Measurements from ENCODE around the gene ABCG2. TPM values are rescaled to one million over a fixed set of nuclear protein-coding genes. Genes with fewer than 3 reads are reported as not detected.

The ABCG2 gene
- polyA plus RNA-seq, 1 of the 3 experiments (the other 2 are of a cell fraction): 0.02 TPM

DNA sequence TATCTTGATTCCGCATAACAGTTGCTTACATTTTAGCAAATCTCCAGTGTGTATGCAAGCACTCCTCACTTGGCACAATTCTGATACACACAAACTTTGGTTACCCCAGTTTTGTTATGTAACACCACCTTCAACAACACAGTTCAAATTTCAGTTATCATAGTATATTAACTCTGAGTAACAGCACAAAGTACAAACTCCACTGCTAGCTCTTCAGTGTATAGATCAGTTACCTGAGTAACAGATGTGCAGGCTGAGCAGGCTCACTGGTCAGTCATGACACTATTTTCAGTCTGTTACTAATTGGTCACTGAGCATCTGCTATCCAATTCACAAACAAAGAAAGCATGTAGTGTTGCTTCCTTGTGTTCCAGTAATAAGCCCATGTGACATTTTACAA lies 95.6 kb downstream of the ABCG2 start:
- H3K27ac ChIP-seq (ENCODE audit: low read depth in 2 of 2, low read length in 1 of 2): no peak overlapping the region
- H3K9me2 ChIP-seq: no peaks in the 10 kb centered on the region
- no peak overlapping the region for H3K4me3 ChIP-seq (ENCODE audit: low read depth in 2 of 2, low read length in 1 of 2)
- no peaks in the 10 kb centered on the region for H3K4me1 ChIP-seq (ENCODE audit: control insufficient read depth in 1 of 2, insufficient read depth in 2 of 2, low read depth in 1 of 2, low read length in 1 of 2)
- no peak for TF ChIP-seq JUND (IDR thresholded peaks at IDR 0.05)
- TF ChIP-seq, protein P1, sequence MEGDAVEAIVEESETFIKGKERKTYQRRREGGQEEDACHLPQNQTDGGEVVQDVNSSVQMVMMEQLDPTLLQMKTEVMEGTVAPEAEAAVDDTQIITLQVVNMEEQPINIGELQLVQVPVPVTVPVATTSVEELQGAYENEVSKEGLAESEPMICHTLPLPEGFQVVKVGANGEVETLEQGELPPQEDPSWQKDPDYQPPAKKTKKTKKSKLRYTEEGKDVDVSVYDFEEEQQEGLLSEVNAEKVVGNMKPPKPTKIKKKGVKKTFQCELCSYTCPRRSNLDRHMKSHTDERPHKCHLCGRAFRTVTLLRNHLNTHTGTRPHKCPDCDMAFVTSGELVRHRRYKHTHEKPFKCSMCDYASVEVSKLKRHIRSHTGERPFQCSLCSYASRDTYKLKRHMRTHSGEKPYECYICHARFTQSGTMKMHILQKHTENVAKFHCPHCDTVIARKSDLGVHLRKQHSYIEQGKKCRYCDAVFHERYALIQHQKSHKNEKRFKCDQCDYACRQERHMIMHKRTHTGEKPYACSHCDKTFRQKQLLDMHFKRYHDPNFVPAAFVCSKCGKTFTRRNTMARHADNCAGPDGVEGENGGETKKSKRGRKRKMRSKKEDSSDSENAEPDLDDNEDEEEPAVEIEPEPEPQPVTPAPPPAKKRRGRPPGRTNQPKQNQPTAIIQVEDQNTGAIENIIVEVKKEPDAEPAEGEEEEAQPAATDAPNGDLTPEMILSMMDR (IDR thresholded peaks at IDR 0.05): no peak
- TF ChIP-seq RAD21 (IDR thresholded peaks at IDR 0.05; ENCODE audit: low read length): no peak
- TF ChIP-seq, protein P2, sequence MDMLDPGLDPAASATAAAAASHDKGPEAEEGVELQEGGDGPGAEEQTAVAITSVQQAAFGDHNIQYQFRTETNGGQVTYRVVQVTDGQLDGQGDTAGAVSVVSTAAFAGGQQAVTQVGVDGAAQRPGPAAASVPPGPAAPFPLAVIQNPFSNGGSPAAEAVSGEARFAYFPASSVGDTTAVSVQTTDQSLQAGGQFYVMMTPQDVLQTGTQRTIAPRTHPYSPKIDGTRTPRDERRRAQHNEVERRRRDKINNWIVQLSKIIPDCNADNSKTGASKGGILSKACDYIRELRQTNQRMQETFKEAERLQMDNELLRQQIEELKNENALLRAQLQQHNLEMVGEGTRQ (IDR thresholded peaks at IDR 0.05; ENCODE audit: borderline replicate concordance, low read depth, low read length): no peak
- TF ChIP-seq NRF1 (IDR thresholded peaks at IDR 0.05; ENCODE audit: low read depth, low read length): no peak
- TF ChIP-seq, protein P3, sequence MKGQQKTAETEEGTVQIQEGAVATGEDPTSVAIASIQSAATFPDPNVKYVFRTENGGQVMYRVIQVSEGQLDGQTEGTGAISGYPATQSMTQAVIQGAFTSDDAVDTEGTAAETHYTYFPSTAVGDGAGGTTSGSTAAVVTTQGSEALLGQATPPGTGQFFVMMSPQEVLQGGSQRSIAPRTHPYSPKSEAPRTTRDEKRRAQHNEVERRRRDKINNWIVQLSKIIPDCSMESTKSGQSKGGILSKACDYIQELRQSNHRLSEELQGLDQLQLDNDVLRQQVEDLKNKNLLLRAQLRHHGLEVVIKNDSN (IDR thresholded peaks at IDR 0.05; ENCODE audit: borderline replicate concordance, low read depth): no peak
- TF ChIP-seq MXI1 (IDR thresholded peaks at IDR 0.05; ENCODE audit: low read depth, low read length): no peak
- TF ChIP-seq, protein P4, sequence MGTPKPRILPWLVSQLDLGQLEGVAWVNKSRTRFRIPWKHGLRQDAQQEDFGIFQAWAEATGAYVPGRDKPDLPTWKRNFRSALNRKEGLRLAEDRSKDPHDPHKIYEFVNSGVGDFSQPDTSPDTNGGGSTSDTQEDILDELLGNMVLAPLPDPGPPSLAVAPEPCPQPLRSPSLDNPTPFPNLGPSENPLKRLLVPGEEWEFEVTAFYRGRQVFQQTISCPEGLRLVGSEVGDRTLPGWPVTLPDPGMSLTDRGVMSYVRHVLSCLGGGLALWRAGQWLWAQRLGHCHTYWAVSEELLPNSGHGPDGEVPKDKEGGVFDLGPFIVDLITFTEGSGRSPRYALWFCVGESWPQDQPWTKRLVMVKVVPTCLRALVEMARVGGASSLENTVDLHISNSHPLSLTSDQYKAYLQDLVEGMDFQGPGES (IDR thresholded peaks at IDR 0.05; ENCODE audit: low read depth, low read length): no peak
- no peak for TF ChIP-seq GABPA (IDR thresholded peaks at IDR 0.05; ENCODE audit: low read depth)
- TF ChIP-seq SMC3 (IDR thresholded peaks at IDR 0.05; ENCODE audit: low read depth, low read length): no peak
- TF ChIP-seq EP300 (IDR thresholded peaks at IDR 0.05; ENCODE audit: borderline replicate concordance in 1 of 2, low read depth in 1 of 2, low read length in 1 of 2): no peak
- no peak for TF ChIP-seq EZH2phosphoT487 (IDR thresholded peaks at IDR 0.05; ENCODE audit: borderline replicate concordance, low read depth)
- no peak for TF ChIP-seq TAF1 (IDR thresholded peaks at IDR 0.05; ENCODE audit: borderline replicate concordance, low read depth, low read length)
- 100% methylated on average over 1 of the region's 1 CpG for WGBS (ENCODE audit: low lambda C conversion rate)
- H3K36me3 ChIP-seq (replicated peaks in 1 of 2; ENCODE audit: control insufficient read depth in 1 of 2, insufficient read depth in 2 of 2, low read length in 1 of 2): peaks cover 71 to 75% of the 10 kb centered on the region in 2 experiments
- no peaks in the 10 kb centered on the region for H3F3A ChIP-seq (replicated peaks; ENCODE audit: insufficient read depth)
- H4K20me1 ChIP-seq (ENCODE audit: insufficient read depth): no peaks in the 10 kb centered on the region
- ChIA-PET CTCF (no interaction called here), POLR2A (no interaction called here)
- H2AFZ ChIP-seq (ENCODE audit: low read depth): no peak overlapping the region
- H3K9ac ChIP-seq: no peak overlapping the region
- no peaks in the 10 kb centered on the region for H3K9me3 ChIP-seq
- DNase-seq: no peak
- H3K4me2 ChIP-seq: no peak overlapping the region
- H3K79me2 ChIP-seq (ENCODE audit: insufficient read depth): no peaks in the 10 kb centered on the region
- H3K27me3 ChIP-seq (ENCODE audit: insufficient read depth): no peaks in the 10 kb centered on the region

DNA sequence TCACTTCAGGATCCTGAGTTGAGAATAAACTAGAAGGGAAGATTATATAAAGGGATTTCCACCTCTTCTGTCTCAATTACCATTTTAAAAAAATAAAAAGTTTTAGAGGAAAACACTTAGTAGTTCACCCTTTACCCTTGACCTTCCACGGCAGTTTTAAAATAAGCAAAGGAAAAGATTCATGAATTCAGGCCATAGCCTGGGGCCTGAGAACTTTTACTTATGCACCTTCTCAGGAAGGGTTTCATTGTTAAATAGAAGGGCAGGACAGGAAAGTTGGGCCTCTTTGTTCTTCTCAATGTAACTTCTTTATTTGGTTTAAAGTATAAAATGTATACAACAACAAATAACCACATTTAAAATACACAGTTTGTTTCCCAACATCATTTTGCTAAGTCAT lies 96.1 kb downstream of the ABCG2 start:
- no peaks in the 10 kb centered on the region for H3K4me1 ChIP-seq (ENCODE audit: control insufficient read depth in 1 of 2, insufficient read depth in 2 of 2, low read depth in 1 of 2, low read length in 1 of 2)
- H3K9me3 ChIP-seq: no peaks in the 10 kb centered on the region
- no peak overlapping the region for H3K4me2 ChIP-seq
- no peaks in the 10 kb centered on the region for H3K27me3 ChIP-seq (ENCODE audit: insufficient read depth)
- H3K36me3 ChIP-seq (replicated peaks in 1 of 2; ENCODE audit: control insufficient read depth in 1 of 2, insufficient read depth in 2 of 2, low read length in 1 of 2): peaks cover 70 to 74% of the 10 kb centered on the region in 2 experiments
- no peak overlapping the region for H2AFZ ChIP-seq (ENCODE audit: low read depth)
- ChIA-PET POLR2A (no interaction called here), CTCF (no interaction called here)
- no peak for DNase-seq
- H3K79me2 ChIP-seq (ENCODE audit: insufficient read depth): no peaks in the 10 kb centered on the region
- no peaks in the 10 kb centered on the region for H3F3A ChIP-seq (replicated peaks; ENCODE audit: insufficient read depth)
- no peaks in the 10 kb centered on the region for H4K20me1 ChIP-seq (ENCODE audit: insufficient read depth)
- no peak overlapping the region for H3K4me3 ChIP-seq (ENCODE audit: low read depth in 2 of 2, low read length in 1 of 2)
- 94% methylated on average over 1 of the region's 1 CpG for WGBS (ENCODE audit: low lambda C conversion rate)
- no peak overlapping the region for H3K27ac ChIP-seq (ENCODE audit: low read depth in 2 of 2, low read length in 1 of 2)
- H3K9ac ChIP-seq: no peak overlapping the region
- H3K9me2 ChIP-seq: no peaks in the 10 kb centered on the region
- TF ChIP-seq EP300 (IDR thresholded peaks at IDR 0.05; ENCODE audit: borderline replicate concordance in 1 of 2, low read depth in 1 of 2, low read length in 1 of 2) (no peak), GABPA (IDR thresholded peaks at IDR 0.05; ENCODE audit: low read depth) (no peak), RXRA (IDR thresholded peaks at IDR 0.05; ENCODE audit: borderline replicate concordance, low read depth) (no peak), TAF1 (IDR thresholded peaks at IDR 0.05; ENCODE audit: borderline replicate concordance, low read depth, low read length) (no peak)
